Vagina (tissue), 2 donors: ENCODE measurements around the gene KAZALD1. TPM values are rescaled to one million over a fixed set of nuclear protein-coding genes. Genes with fewer than 3 reads are reported as not detected.

Experiments
- DNase-seq, 2 donors: peaks; one replicate each; pipeline ENCODE4 v3.0.0-alpha.2; 2017; ENCODE audit errors: extremely low spot score in 2 of 2
- H3K27ac ChIP-seq: fragments of 200-600 bp; sonication (generic); one replicate; pipeline ENCODE4 v1.5.1; 2019
- H3K27me3 ChIP-seq: fragments of 200-600 bp; sonication (generic); one replicate; pipeline ENCODE4 v1.5.1; 2019
- H3K36me3 ChIP-seq, 2 donors: fragments of 200-600 bp; sonication (generic); one replicate each; pipeline ENCODE4 v1.5.1; 2017 to 2019
- H3K4me1 ChIP-seq: fragments of 200-600 bp; sonication (generic); one replicate; pipeline ENCODE4 v1.5.1; 2019
- H3K4me3 ChIP-seq, 2 donors: fragments of 200-600 bp; sonication (generic); 1 replicate in 1 of 2; 2 replicates in 1 of 2; pipeline ENCODE4 v1.5.1; 2016 to 2019
- H3K9me3 ChIP-seq: fragments of 200-600 bp; sonication (generic); one replicate; pipeline ENCODE4 v1.5.1; 2019
- CTCF ChIP-seq, 3 experiments: fragments of 450-650 bp in 2 of 3; fragments of 200-600 bp in 1 of 3; sonication (generic) in 1 of 3; IDR thresholded peaks; one replicate each; pipeline ENCODE4 v1.5.1; 2017 to 2019; ENCODE audit warnings: antibody characterized with exemption in 3 of 3, mild to moderate bottlenecking in 2 of 3, moderate library complexity in 2 of 3
- POLR2A ChIP-seq, 2 donors: fragments of 450-650 bp; IDR thresholded peaks; one replicate each; pipeline ENCODE4 v1.6.1; 2017; ENCODE audit warnings: antibody characterized with exemption in 2 of 2, mild to moderate bottlenecking in 2 of 2, moderate library complexity in 2 of 2
- POLR2AphosphoS5 ChIP-seq, 2 donors: sonication (generic); formaldehyde crosslinking; IDR thresholded peaks; one replicate each; pipeline ENCODE4 v1.9.0; 2017; ENCODE audit warnings: antibody characterized with exemption in 2 of 2, mild to moderate bottlenecking in 2 of 2, low read depth in 1 of 2; ENCODE audit not compliant: insufficient read depth in 1 of 2
- intact Hi-C: fragments of 100-400 bp; cut with DNase I; formaldehyde crosslinking; loops from one replicate; pipeline ENCODE4 v1.15.1; 2023
- total RNA-seq: library from RNA; depleted of rRNA; stranded (reverse); fragments of >200 nt; gene quantifications from one replicate; pipeline ENCODE4 v1.2.3, GENCODE V29; 2016

The KAZALD1 gene
- total RNA-seq, 1 donor from 2014 or later: 4.2 TPM

- Histone ChIP-seq H3K36me3 (no peaks in the 10 kb centered on the region), H3K27me3 (no peaks in the 10 kb centered on the region), H3K4me3 (no peak overlapping the region), H3K27ac (no peak overlapping the region), H3K4me1 (peaks cover 9% of the 10 kb centered on the region), H3K9me3 (no peaks in the 10 kb centered on the region)
- intact Hi-C loops: no loop called here
- no peak for DNase-seq
- TF ChIP-seq POLR2AphosphoS5 (IDR thresholded peaks at IDR 0.05; ENCODE audit: insufficient read depth in 1 of 2, low read depth in 1 of 2) (no peak), CTCF (IDR thresholded peaks at IDR 0.05) (no peak), POLR2A (IDR thresholded peaks at IDR 0.05) (no peak)
These were observed 6.4 kb upstream of the KAZALD1 start for GRCh38 chr10:101055411-101055810.

GRCh38 chr10:101056365-101057151, 5.2 kb upstream of the KAZALD1 start:
- H3K4me3 ChIP-seq: no peak overlapping the region
- intact Hi-C loops: no loop called here
- no peak for DNase-seq
- TF ChIP-seq CTCF (IDR thresholded peaks at IDR 0.05) (no peak), POLR2AphosphoS5 (IDR thresholded peaks at IDR 0.05; ENCODE audit: insufficient read depth in 1 of 2, low read depth in 1 of 2) (no peak), POLR2A (IDR thresholded peaks at IDR 0.05) (no peak)
- H3K9me3 ChIP-seq: no peaks in the 10 kb centered on the region
- H3K27me3 ChIP-seq: no peaks in the 10 kb centered on the region
- H3K36me3 ChIP-seq: no peaks in the 10 kb centered on the region
- peaks cover 10% of the 10 kb centered on the region for H3K4me1 ChIP-seq
- H3K27ac ChIP-seq: no peak overlapping the region

GRCh38 chr10:101060036-101060950, 1.5 kb upstream of the KAZALD1 start:
- intact Hi-C loops: loop anchor here (5.0 kb wide), 1 partner anchor 68 kb away; no protein-coding TSS in a partner anchor
- Histone ChIP-seq H3K9me3 (no peaks in the 10 kb centered on the region), H3K27me3 (no peaks in the 10 kb centered on the region), H3K36me3 (no peaks in the 10 kb centered on the region), H3K4me3 (peak overlapping the region; percentile 68 to 84), H3K27ac (peak overlapping the region; percentile 96), H3K4me1 (peaks cover 35% of the 10 kb centered on the region)
- no peak for DNase-seq
- peak; percentile 60 to 81 (median 69) for TF ChIP-seq CTCF (IDR thresholded peaks at IDR 0.05)
- TF ChIP-seq POLR2A (IDR thresholded peaks at IDR 0.05): no peak
- TF ChIP-seq POLR2AphosphoS5 (IDR thresholded peaks at IDR 0.05; ENCODE audit: insufficient read depth in 1 of 2, low read depth in 1 of 2): no peak

GRCh38 chr10:101060951-101061623, 702 bp upstream of the KAZALD1 start:
- Histone ChIP-seq H3K4me3 (peak overlapping the region; percentile 68 to 84), H3K4me1 (peaks cover 43% of the 10 kb centered on the region), H3K27ac (peak overlapping the region; percentile 96), H3K36me3 (no peaks in the 10 kb centered on the region), H3K27me3 (no peaks in the 10 kb centered on the region), H3K9me3 (no peaks in the 10 kb centered on the region)
- intact Hi-C loops: loop anchor here (5.0 kb wide), 1 partner anchor 69 kb away; no protein-coding TSS in a partner anchor
- DNase-seq: no peak
- TF ChIP-seq CTCF (IDR thresholded peaks at IDR 0.05) (no peak), POLR2AphosphoS5 (IDR thresholded peaks at IDR 0.05; ENCODE audit: insufficient read depth in 1 of 2, low read depth in 1 of 2) (peak; percentile 77 to 93)
